GM23338 (cell line): ENCODE measurements around the gene ACSF3.

ENCODE experiments used
- CREB1 ChIP-seq: fragments of 250-450 bp; sonication (Bioruptor Pico); IDR thresholded peaks from 2 replicates; pipeline ENCODE4 v1.5.0; 2020; ENCODE audit warnings: low read depth, mild to moderate bottlenecking, moderate library complexity
- EZH2 ChIP-seq: fragments of 200-600 bp; sonication (generic); IDR thresholded peaks from one replicate; pipeline ENCODE4 v1.8.0; 2017; ENCODE audit warnings: antibody characterized with exemption, mild to moderate bottlenecking, low read depth; ENCODE audit not compliant: unreplicated experiment
- EZH2phosphoT487 ChIP-seq: fragments of 200-600 bp; sonication (generic); IDR thresholded peaks from one replicate; pipeline ENCODE4 v1.8.1; 2018; ENCODE audit warnings: antibody characterized with exemption; ENCODE audit not compliant: unreplicated experiment
- JUNB ChIP-seq: IDR thresholded peaks from one replicate; pipeline ENCODE4 v1.6.1; 2016; ENCODE audit warnings: antibody characterized with exemption; ENCODE audit not compliant: unreplicated experiment
- NANOG ChIP-seq: IDR thresholded peaks from 2 replicates; pipeline ENCODE4 v1.6.1; 2016; ENCODE audit warnings: antibody characterized with exemption, borderline replicate concordance
- POLR2AphosphoS5 ChIP-seq: IDR thresholded peaks from 2 replicates; pipeline ENCODE4 v1.6.1; 2016; ENCODE audit warnings: antibody characterized with exemption, low read depth
- ZNF114 ChIP-seq: fragments of 250-450 bp; sonication (Bioruptor Pico); IDR thresholded peaks from 2 replicates; pipeline ENCODE4 v1.5.0; 2020; ENCODE audit warnings: mild to moderate bottlenecking, moderate library complexity
- TF ChIP-seq, protein P1 (sequence below), 2 experiments: fragments of 200-600 bp in 1 of 2; sonication (generic) in 1 of 2; conservative IDR thresholded peaks; 2 replicates each; pipeline versions ENCODE4 v1.5.1 to v1.6.1; 2016 to 2017; ENCODE audit warnings: antibody characterized with exemption in 2 of 2, low read depth in 2 of 2, mild to moderate bottlenecking in 2 of 2, moderate library complexity in 1 of 2
- TF ChIP-seq, protein P2 (sequence below): IDR thresholded peaks from one replicate; pipeline ENCODE4 v1.6.1; 2018; ENCODE audit warnings: antibody characterized with exemption; ENCODE audit not compliant: unreplicated experiment
- TF ChIP-seq, protein P3 (sequence below): IDR thresholded peaks from 2 replicates; pipeline ENCODE4 v1.6.1; 2016; ENCODE audit warnings: antibody characterized with exemption

DNA sequence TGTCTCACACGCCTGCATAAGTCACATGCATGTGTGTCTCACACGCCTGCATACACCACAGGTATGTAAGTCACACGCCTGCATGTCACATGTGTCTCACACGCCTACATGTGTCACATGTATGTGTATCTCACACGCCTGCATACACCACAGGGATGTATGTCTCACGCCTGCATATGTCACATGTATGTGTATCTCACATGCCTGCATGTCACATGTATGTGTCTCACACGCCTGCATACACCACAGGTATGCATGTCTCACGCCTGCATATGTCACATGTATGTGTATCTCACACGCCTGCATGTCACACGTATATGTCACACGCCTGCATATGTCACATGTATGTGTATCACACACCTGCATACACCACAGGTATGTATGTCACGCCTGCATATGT, 64.1 kb downstream of the ACSF3 start:
- no peak for TF ChIP-seq EZH2
- TF ChIP-seq, protein P1, sequence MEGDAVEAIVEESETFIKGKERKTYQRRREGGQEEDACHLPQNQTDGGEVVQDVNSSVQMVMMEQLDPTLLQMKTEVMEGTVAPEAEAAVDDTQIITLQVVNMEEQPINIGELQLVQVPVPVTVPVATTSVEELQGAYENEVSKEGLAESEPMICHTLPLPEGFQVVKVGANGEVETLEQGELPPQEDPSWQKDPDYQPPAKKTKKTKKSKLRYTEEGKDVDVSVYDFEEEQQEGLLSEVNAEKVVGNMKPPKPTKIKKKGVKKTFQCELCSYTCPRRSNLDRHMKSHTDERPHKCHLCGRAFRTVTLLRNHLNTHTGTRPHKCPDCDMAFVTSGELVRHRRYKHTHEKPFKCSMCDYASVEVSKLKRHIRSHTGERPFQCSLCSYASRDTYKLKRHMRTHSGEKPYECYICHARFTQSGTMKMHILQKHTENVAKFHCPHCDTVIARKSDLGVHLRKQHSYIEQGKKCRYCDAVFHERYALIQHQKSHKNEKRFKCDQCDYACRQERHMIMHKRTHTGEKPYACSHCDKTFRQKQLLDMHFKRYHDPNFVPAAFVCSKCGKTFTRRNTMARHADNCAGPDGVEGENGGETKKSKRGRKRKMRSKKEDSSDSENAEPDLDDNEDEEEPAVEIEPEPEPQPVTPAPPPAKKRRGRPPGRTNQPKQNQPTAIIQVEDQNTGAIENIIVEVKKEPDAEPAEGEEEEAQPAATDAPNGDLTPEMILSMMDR (conservative IDR thresholded peaks at IDR 0.05; ENCODE audit: low read depth in 2 of 2), result no peak
- TF ChIP-seq EZH2phosphoT487, result no peak
- no peak for TF ChIP-seq CREB1 (CRISPR knock-in tag)
- TF ChIP-seq, protein P2, sequence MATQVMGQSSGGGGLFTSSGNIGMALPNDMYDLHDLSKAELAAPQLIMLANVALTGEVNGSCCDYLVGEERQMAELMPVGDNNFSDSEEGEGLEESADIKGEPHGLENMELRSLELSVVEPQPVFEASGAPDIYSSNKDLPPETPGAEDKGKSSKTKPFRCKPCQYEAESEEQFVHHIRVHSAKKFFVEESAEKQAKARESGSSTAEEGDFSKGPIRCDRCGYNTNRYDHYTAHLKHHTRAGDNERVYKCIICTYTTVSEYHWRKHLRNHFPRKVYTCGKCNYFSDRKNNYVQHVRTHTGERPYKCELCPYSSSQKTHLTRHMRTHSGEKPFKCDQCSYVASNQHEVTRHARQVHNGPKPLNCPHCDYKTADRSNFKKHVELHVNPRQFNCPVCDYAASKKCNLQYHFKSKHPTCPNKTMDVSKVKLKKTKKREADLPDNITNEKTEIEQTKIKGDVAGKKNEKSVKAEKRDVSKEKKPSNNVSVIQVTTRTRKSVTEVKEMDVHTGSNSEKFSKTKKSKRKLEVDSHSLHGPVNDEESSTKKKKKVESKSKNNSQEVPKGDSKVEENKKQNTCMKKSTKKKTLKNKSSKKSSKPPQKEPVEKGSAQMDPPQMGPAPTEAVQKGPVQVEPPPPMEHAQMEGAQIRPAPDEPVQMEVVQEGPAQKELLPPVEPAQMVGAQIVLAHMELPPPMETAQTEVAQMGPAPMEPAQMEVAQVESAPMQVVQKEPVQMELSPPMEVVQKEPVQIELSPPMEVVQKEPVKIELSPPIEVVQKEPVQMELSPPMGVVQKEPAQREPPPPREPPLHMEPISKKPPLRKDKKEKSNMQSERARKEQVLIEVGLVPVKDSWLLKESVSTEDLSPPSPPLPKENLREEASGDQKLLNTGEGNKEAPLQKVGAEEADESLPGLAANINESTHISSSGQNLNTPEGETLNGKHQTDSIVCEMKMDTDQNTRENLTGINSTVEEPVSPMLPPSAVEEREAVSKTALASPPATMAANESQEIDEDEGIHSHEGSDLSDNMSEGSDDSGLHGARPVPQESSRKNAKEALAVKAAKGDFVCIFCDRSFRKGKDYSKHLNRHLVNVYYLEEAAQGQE, result no peak
- TF ChIP-seq JUNB, result no peak
- no peak for TF ChIP-seq POLR2AphosphoS5
- TF ChIP-seq, protein P3, sequence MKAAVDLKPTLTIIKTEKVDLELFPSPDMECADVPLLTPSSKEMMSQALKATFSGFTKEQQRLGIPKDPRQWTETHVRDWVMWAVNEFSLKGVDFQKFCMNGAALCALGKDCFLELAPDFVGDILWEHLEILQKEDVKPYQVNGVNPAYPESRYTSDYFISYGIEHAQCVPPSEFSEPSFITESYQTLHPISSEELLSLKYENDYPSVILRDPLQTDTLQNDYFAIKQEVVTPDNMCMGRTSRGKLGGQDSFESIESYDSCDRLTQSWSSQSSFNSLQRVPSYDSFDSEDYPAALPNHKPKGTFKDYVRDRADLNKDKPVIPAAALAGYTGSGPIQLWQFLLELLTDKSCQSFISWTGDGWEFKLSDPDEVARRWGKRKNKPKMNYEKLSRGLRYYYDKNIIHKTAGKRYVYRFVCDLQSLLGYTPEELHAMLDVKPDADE, result no peak
- TF ChIP-seq NANOG, result no peak
- TF ChIP-seq ZNF114, result no peak
